Heart right ventricle (tissue), 16 donors: ENCODE results near the gene SGPP2. TPM values are rescaled to one million over a fixed set of nuclear protein-coding genes. Genes with fewer than 3 reads are reported as not detected.

Experiments used
- ATAC-seq, 8 donors: fragments of 200-7000 bp; cut with Tn5 transposase; one replicate each; pipeline ENCODE4 v1.9.1; 2020; ENCODE audit warnings: mild to moderate bottlenecking in 8 of 8, moderate library complexity in 8 of 8, moderate number of reproducible peaks in 1 of 8
- DNase-seq, 2 donors: peaks; one replicate each; pipeline ENCODE4 v3.0.0-alpha.2; 2020
- H3K27ac ChIP-seq, 10 donors: fragments of 200-600 bp; sonication (generic) in 2 of 10; one replicate each; pipeline versions ENCODE4 v1.5.0 to v1.8.0; 2020 to 2022; ENCODE audit warnings: mild to moderate bottlenecking in 3 of 10
- H3K27me3 ChIP-seq, 7 donors: fragments of 200-600 bp; one replicate each; pipeline ENCODE4 v1.8.0; 2021 to 2022; ENCODE audit warnings: mild to moderate bottlenecking in 2 of 7
- H3K36me3 ChIP-seq, 9 donors: fragments of 200-600 bp; sonication (generic) in 1 of 9; one replicate each; pipeline versions ENCODE4 v1.5.0 to v1.8.0; 2020 to 2022; ENCODE audit warnings: mild to moderate bottlenecking in 2 of 9
- H3K4me1 ChIP-seq, 9 donors: fragments of 200-600 bp; sonication (generic) in 1 of 9; one replicate each; pipeline versions ENCODE4 v1.5.0 to v1.8.0; 2020 to 2022; ENCODE audit warnings: mild to moderate bottlenecking in 4 of 9
- H3K4me3 ChIP-seq, 10 donors: fragments of 200-600 bp; sonication (generic) in 2 of 10; one replicate each; pipeline versions ENCODE4 v1.5.0 to v1.8.0; 2020 to 2022; ENCODE audit warnings: mild to moderate bottlenecking in 7 of 10, moderate library complexity in 2 of 10
- H3K9me3 ChIP-seq, 11 donors: fragments of 200-600 bp in 10 of 11; sonication (generic) in 2 of 11; one replicate each; pipeline versions ENCODE4 v1.5.0 to v1.8.0; 2013 to 2022; ENCODE audit warnings: mild to moderate bottlenecking in 2 of 11, control low read depth in 1 of 11, moderate library complexity in 1 of 11
- CTCF ChIP-seq, 9 donors: fragments of 200-600 bp; sonication (generic) in 2 of 9; IDR thresholded peaks; one replicate each; pipeline versions ENCODE4 v1.5.0 to v1.8.0; 2021 to 2022; ENCODE audit warnings: antibody characterized with exemption in 9 of 9, mild to moderate bottlenecking in 5 of 9, moderate library complexity in 1 of 9
- WGBS, 2 donors: extraction: QIAGEN DNeasy Blood & Tissue Kit; methylation state at CpG; one replicate each; pipeline ENCODE4 v1.1.7; 2013; ENCODE audit warnings: inconsistent platforms in 1 of 2; 5-methylcytosine and 5-hydroxymethylcytosine counted together
- intact Hi-C, 10 donors: fragments of 100-400 bp; cut with DNase I; formaldehyde crosslinking; loops; one replicate each; pipeline versions ENCODE4 v1.11.1 to v1.14.2; 2022
- polyA plus RNA-seq, 2 donors: library from polyadenylated mRNA; stranded (reverse); fragments of 200-250 nt; gene quantifications; one replicate each; pipeline ENCODE4 v1.2.3, GENCODE V29; 2013
- total RNA-seq, 10 donors: library from RNA; stranded (reverse); fragmentation: NEBNext Ultra II Directional in 3 of 10; extraction: Animal tissue kit (Norgen Biotek cat#: 25700) in 3 of 10; gene quantifications; one replicate each; pipeline versions ENCODE4 v1.2.1 to v1.2.4, GENCODE V29; 2021 to 2023
- donor health status: Arrhythmogenic right ventricular cardiomyopathy.
- donor health status: ischemic (EF 13 %, LVEDD 7.1; RV severe dilation, severe dysfunction).
- donor health status: healthy with polysubstance abuse.
- donor health status: DM: no; HTN: yes; CAD: no.
- donor health status: DM: no; HTN: no; CAD: no.
- donor health status: ischemic (EF 25% LVEDD 6.9; RV normal size, moderate dysfunction).
- donor health status: ischemic (EF 25% LVEDD 5.7; RV mildly dilated, moderate dysfunction).
- donor health status: healthy.
- donor health status: DM: yes; HTN: yes; CAD: no.
- donor health status: Ischemic cardiomyopathy.
- donor health status: ischemic (EF 35%, LVEDD 5.7; RV mildly dilated, moderate dysfunction).
- donor health status: nonischemic (EF 11% LVEDD 7.7; RV severe dilation, severe dysfunction).
- donor health status: DM: yes; HTN: yes; CAD: no.
- donor health status: PGD.
- donor health status: ischemic (EF 29% LVEDD 5.4; RV normal size, mild dysfunction).
- donor health status: nonischemic (EF 23%, LVEDD 6.1; RV moderate dilation, normal function).

The SGPP2 gene
- total and polyA plus RNA-seq, 12 donors: 0.54 to 34.4 (median 5.7) TPM

DNA sequence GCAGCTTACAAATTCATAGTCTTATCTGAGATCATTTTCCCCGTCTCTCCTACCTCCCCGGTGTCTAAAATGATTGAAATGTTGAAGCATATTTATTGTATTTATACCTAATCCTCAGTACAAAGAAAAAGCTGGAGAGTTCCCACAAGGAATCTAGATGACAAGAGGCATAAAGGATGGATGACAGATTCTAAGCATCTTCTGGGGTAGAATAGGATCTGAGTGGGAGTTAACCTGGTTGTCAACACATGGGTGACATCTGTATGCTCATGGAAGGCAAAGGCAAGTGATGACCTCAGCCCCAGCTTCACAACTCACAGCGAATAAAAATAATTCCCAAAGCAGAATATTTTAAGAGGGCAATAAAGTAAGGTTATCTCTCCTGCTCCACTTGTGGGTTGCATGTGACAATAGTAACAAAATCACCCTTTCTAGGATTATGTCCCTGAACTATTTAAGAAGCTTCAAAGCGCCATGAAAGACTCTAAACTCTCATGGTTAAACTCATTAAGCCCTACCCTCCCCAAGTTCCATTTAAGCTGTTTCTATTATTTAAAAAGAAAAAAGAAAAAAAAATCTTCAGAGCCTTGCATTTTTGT lies 32.2 kb downstream of the SGPP2 start:
- Histone ChIP-seq H3K27me3 (no peaks in the 10 kb centered on the region), H3K9me3 (no peaks in the 10 kb centered on the region), H3K4me1 (peaks cover 0 to 4% (median 0%) of the 10 kb centered on the region in 9 donors), H3K36me3 (no peaks in the 10 kb centered on the region), H3K4me3 (no peak overlapping the region), H3K27ac (no peak overlapping the region)
- ATAC-seq: no peak
- 75 to 78% methylated on average over 4 of the region's 4 CpGs for WGBS, 2 donors
- intact Hi-C loops: loop anchor here in 2 of 10 donors (10.0 kb wide), 2 partner anchors 132 to 1362 kb away; a partner anchor contains a TSS
- no peak for DNase-seq
- no peak for TF ChIP-seq CTCF (IDR thresholded peaks at IDR 0.05)

DNA sequence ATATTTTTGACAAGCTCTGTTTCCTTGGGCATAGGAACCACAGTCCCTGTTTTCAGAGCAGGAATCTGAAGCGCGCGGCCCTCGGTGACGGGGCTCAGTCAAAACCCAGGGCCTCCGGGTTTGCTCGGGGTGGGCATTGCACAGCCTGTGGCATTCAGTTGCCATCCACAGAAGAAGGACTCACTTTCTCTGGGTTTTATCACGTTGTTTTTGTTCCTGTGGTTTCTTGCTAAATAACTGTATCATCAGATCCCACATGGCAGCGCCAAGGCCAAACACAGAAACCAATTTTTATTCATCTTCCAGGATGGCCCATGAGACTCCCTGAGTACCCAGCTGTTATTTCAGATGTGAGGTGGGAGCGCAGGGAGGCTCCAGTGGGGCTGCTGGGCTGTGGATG lies 35.6 kb downstream of the SGPP2 start:
- intact Hi-C loops: loop anchor here in 2 of 10 donors (10.0 kb wide), 2 partner anchors 135 to 1365 kb away; a partner anchor contains a TSS
- 90 to 92% methylated on average over 10 of the region's 10 CpGs for WGBS, 2 donors
- Histone ChIP-seq H3K4me3 (no peak overlapping the region), H3K4me1 (peaks cover 0 to 6% (median 0%) of the 10 kb centered on the region in 9 donors), H3K27me3 (no peaks in the 10 kb centered on the region), H3K27ac (no peak overlapping the region), H3K9me3 (no peaks in the 10 kb centered on the region), H3K36me3 (no peaks in the 10 kb centered on the region)
- TF ChIP-seq CTCF (IDR thresholded peaks at IDR 0.05): no peak
- DNase-seq: no peak
- ATAC-seq: no peak

- WGBS, 2 donors: 63 to 75% methylated on average over 3 of the region's 3 CpGs
- no peak overlapping the region for H3K27ac ChIP-seq
- TF ChIP-seq CTCF (IDR thresholded peaks at IDR 0.05): no peak
- H3K4me3 ChIP-seq: no peak overlapping the region
- intact Hi-C loops: no loop called here
- H3K27me3 ChIP-seq: peaks cover 0 to 7% (median 0%) of the 10 kb centered on the region in 7 donors
- H3K36me3 ChIP-seq: no peaks in the 10 kb centered on the region
- ATAC-seq (no peak), DNase-seq (no peak)
- H3K9me3 ChIP-seq: no peaks in the 10 kb centered on the region
- H3K4me1 ChIP-seq: peaks cover 0 to 15% (median 0%) of the 10 kb centered on the region in 9 donors
These were observed 41.4 kb downstream of the SGPP2 start for GRCh38 chr2:222465746-222466145.

- 48 to 55% methylated on average over 4 of the region's 4 CpGs for WGBS, 2 donors
- H3K36me3 ChIP-seq: no peaks in the 10 kb centered on the region
- peaks cover 0 to 7% (median 0%) of the 10 kb centered on the region in 7 donors for H3K27me3 ChIP-seq
- intact Hi-C loops: no loop called here
- ATAC-seq (peak in 4 of 8 donors; percentile 12 to 70 (median 44)), DNase-seq (peak; percentile 29 to 63)
- no peak overlapping the region for H3K4me3 ChIP-seq
- TF ChIP-seq CTCF (IDR thresholded peaks at IDR 0.05): no peak
- no peaks in the 10 kb centered on the region for H3K9me3 ChIP-seq
- H3K4me1 ChIP-seq: peaks cover 0 to 20% (median 0%) of the 10 kb centered on the region in 9 donors
- no peak overlapping the region for H3K27ac ChIP-seq
These were observed 44.0 kb downstream of the SGPP2 start for GRCh38 chr2:222468346-222468745.
